ENCODE data around the gene MYO5B.
"Not testable (repeated sequence)": the region's sequence is repeated elsewhere in the genome, so short reads cannot be mapped to it uniquely, and the experiment has no call there.

MYO5B gene

GRCh38 chr18:49813319-49814146 lies 381.4 kb downstream of the MYO5B start, which contains the start of gene ACAA2:
ACAA2 (minus strand) TSS chr18:49813533; CDS start chr18:49813484, 49 bp downstream.
- peak; percentile 85 for DNase-seq

GRCh38 chr18:49813069-49813318 lies 382.0 kb downstream of the MYO5B start:
- peak; percentile 28 for DNase-seq

DNA sequence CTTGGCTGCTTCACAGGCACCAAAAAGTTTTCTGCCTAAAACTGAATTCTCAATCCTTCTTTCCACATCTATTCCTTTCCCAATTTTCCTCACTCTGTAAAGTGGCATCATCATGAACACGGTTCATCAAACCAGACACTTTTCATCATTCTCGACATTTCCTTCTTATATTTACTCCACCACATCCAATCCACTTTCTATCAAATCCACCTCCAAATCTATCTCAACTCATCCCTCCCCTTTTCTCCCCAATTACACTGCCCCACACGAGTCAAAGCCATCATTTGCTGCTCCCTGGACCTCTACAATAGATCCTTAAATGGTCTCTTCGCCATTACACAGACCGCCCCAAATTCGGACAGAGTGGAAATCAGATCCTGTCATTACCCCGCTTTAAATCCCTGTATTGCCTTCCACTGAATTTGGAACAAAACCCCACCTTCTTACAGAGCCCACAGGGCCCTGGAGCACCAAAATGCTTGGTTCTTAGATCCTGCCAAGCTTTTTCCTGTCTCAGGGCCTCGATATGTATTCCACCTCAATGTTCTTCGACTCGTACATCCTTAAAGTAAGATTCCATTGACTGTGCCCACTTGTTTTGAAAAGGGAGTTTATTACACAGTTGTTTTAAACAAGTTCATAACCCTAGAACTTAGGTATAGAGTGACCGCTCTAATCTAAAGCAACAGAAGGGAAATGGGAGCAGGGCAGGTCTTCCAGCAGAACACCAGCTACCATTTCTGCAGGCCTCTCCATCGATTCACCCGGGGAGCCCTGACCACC lies 382.5 kb downstream of the MYO5B start:
- no peak for DNase-seq

DNA sequence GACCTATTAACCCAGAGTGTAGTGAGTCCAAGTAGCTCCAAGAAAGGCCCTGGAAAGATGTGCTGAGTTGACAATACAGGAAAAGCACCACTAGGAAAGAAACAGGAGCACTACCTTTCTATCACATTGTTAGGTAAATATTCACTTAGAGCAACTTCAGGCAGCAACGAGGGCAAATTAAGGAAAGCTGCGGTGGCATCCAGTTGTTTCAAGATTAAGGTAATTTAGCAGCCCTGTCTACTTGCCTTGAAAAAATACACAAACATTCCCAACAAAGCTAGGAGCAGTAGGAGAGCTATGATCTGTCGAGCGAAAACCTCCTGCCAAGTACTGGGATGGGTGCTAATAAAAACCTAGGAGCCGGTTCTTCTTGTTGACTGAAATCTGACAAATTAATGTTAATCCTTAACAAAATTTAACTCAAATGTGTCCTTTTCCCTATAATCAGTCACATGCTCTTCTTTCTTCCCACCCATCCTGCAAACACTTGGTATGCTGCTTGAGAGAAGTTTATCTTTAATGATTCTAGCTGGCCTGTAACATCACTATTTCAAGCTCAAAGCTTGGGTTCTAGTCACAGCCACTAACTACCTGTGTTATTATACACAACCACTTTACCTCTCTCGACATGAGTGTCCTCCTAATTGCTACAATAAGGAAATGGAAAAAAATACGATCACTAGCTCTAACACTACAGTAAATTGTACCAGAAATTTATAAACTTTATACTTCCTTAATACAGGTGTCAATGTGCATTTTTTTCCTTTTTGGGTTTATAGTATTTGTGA lies 383.6 kb downstream of the MYO5B start:
- DNase-seq = no peak

GRCh38 chr18:49808553-49809191 lies 386.3 kb downstream of the MYO5B start:
- not testable (repeated sequence) for DNase-seq

DNA sequence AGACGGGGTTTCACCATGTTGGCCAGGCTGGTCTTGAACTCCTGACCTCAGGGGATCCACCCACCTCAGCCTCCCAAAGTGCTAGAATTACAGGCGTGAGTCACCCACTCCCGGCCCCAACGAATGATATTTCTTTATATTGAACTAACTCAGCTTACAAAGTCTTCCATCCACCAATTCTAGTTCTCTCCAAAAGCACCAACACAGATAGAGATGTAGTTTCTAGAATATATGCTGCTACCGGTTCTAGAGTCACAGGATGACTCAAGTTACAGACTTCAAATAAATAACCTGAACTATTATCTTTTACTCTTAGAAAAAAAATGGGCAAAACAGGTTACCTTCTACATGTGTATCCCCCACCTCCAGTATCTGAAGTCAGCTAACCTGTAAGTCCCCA lies 390.9 kb downstream of the MYO5B start:
- DNase-seq = no peak

GRCh38 chr18:49802623-49803022 lies 392.3 kb downstream of the MYO5B start:
- no peak for DNase-seq

GRCh38 chr18:49800491-49800890 lies 394.5 kb downstream of the MYO5B start:
- DNase-seq = not testable (repeated sequence)

DNA sequence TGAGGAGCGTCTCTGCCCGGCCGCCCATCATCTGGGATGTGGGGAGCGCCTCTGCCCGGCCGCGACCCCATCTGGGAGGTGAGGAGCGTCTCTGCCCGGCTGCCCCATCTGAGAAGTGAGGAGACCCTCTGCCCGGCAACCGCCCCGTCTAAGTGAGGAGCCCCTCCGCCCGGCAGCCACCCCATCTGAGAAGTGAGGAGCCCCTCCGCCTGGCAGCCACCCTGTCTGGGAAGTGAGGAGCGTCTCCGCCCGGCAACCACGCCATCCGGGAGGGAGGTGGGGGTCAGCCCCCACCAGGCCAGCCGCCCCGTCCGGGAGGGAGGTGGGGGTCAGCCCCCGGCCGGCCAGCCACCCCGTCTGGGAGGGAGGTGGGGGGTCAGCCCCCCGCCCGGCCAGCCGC lies 395.1 kb downstream of the MYO5B start:
- not testable (repeated sequence) for DNase-seq

GRCh38 chr18:49798001-49798400 lies 396.9 kb downstream of the MYO5B start:
- no peak for DNase-seq

DNA sequence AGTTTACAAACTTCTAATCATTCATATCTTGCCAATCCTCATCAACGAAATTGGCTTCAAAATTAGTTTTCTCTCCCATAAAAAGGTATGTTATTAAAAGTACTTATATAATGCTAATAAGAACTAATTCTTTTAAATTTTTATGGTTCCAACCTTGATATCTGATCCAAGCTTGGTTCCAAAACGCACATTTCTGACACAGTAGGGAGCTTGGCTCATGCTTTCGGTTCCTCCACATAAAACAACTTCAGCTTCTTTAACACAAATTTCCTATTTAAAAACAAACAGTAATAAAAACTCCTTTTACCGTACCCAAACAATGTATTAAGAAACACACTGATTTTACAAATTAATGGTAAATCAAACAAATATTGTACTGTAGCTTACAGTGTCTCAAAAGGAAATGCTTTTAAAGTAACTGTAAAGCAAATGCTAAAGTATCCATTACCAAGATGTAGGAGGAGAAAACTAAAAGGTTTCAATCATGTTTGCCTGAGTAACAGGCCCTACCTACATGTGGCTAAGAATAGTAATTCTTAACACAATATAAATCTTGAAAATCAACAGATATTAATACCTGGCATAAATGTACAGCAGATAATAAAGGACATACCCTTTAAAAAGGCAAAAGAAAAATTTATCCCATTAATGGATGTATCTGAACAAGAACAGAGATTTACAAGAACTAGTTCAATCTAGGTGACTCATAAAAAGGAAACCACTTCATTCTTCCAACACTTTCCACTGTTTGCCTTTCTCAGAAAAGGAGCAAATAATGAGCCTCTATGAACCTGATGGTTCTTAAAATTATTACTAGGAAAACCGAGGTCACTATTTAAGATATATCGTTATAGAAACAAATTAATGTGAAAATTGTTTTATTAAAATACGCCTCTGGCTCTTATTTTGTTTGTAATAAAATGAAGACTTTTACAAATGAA lies 399.1 kb downstream of the MYO5B start:
- no peak for DNase-seq

DNA sequence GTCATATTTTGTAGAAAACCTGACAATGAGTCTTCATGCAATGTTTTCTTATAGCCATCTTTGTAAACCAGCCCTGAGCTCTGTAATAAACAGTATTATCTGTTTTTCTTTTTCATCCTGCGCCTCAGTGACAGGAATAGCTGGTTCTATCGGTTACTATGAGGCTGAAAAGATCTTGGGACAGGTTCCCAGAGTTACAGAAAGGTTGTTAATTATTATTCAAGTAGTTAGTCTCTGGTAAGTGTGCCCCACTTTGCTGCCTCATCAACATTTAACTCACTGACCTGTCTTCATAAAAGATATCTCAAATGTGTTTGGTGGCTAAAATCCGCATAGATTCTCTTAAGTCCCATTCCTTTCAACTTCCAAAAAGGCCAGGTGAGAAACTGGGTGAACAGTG lies 400.2 kb downstream of the MYO5B start:
- DNase-seq = no peak

DNA sequence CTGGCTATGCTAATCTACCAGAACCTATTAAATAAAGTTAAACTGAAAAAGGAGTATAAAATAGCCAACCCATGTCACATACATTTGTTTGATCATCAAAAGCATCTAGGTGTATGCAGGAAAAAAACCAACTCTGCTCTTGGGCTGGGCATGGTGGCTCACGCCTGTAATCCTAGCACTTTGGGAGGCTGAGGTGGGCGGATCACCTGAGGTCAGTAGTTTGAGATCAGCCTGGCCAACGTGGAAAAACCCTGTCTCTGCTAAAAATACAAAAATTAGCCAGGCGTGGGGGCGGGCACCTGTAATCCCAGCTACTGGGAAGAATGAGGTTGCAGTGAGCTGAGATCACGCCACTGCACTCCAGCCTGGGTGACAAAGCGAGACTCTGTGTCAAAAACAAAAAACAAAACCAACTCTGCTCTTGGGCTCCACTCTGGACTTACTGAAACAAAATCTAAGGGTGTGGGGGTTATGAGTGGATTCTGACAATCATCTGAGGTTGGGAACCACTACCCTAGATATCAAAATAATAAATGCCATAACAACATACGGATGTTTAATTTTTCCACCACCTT lies 405.3 kb downstream of the MYO5B start:
- not testable (repeated sequence) for DNase-seq

DNA sequence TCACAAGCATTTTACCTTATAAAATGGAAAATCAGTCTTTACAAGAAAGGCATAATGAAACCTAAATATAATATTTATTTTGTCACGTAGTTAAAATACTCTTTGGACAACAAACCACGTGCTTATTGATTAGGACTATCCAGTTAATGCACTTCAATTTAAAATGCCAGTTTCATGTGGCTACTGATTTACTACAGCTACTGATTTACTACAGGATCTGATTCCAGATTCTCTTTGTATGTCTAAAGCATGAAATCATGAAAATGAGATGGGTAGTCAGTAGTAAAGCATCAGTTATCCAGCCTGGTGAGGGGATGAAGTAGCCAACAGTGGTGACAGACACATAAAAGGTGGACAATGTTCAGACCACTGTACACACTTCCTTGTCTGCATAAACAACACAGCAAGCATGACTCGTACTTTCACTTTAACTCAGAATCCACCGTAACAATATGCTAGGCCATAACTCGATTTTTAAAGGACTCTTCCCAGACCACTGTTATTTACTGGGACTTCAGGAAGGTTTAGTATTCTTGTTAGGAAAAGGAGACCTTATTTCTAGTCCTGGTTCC lies 406.5 kb downstream of the MYO5B start:
- DNase-seq = no peak

DNA sequence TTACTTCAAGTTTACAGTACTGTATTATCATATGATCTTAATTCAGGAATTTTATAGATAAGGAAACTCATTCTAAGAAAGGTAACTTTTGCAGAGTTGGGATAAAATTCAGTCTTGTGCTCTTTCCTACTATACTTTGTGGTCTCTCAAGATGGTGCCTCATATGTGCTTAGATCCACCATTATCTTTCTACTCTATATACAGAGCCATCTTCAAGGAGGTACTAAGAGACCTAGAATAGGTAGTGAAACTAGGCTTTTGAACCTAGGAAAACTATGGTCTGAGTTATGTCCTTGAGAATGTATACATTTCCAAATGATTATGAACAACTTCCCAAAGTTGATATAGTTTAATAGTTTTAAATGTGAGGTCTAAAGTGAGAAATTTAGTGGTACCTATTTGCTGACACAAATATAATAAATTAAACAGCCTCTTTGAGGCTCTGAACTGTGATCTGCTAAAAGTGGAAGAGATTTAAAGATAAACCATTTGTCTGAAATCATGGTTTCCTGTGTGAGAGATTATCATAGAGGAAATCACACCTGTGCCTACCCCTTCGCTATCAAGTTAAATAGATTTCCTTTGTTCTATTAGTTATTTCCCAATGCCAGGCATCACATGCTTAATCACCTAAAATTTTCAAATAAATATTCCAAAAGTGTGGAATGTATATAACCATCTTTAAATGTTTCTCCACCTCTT lies 408.8 kb downstream of the MYO5B start:
- no peak for DNase-seq

DNA sequence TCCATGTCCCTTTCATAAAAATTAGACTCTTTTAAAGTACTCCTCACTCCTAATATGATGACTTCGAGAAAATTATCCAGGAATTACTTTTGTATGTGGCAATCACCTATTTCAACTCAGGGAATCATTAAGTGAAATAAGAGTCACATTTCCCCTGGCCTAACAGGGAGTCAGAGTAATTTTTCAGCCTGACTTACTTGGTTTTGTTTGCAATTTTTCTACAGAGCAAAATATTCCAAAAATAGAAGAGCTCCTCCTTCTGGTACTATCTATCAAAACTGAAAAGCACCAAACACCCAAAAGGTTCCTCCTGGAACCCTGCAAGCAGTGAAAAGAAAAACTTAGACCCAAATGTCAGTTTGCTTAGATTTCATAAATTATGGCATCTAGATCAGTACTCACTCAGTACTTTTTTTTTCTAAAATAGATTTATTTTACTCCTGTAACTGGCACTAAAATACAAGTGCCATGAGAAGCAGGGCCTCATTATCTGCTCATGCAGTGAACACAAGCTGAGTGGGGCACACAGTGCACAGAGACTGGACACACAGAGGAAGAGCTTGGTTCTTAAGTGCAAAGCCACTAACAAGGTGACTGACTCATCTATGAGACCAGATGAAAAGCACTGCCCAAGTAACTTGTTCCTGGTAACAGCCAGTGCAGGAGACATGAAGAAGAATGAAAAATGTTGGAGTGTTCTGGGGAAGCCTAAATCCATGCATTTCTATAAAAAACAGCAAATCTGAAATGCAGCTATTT lies 410.3 kb downstream of the MYO5B start:
- DNase-seq = no peak

GRCh38 chr18:49783631-49784030 lies 411.3 kb downstream of the MYO5B start:
- not testable (repeated sequence) for DNase-seq

GRCh38 chr18:49778826-49779465 lies 416.0 kb downstream of the MYO5B start:
- DNase-seq = no peak
